GM12878 (cell line): ENCODE results near the gene CENPVL3. TPM values are rescaled to one million over a fixed set of nuclear protein-coding genes. Genes with fewer than 3 reads are reported as not detected.

Experiments used
- HCFC1 ChIP-seq: fragments of 150-350 bp; IDR thresholded peaks from 2 replicates; pipeline ENCODE4 v1.6.1; 2014; ENCODE audit warnings: low read length
- POLR2AphosphoS5 ChIP-seq: IDR thresholded peaks from 2 replicates; pipeline ENCODE4 v1.6.1; 2011; ENCODE audit warnings: mild to moderate bottlenecking, low read length, inconsistent platforms
- TAF1 ChIP-seq: IDR thresholded peaks from 2 replicates; pipeline ENCODE4 v1.6.1; 2011; ENCODE audit warnings: mild to moderate bottlenecking, low read depth, low read length, borderline replicate concordance
- ZNF622 ChIP-seq: fragments of 450-650 bp; IDR thresholded peaks from 2 replicates; pipeline ENCODE4 v1.6.1; 2017; ENCODE audit warnings: mild to moderate bottlenecking, inconsistent platforms
- polyA plus RNA-seq, 11 experiments: library from polyadenylated mRNA; depleted of rRNA in 4 of 11; unstranded in 6 of 11; stranded (reverse) in 5 of 11; fragments of >200 nt; fragmentation: Nextera tagmentation in 4 of 11; fragmentation: Illumina TruSeq in 1 of 11; extraction: Ambion mirVana in 4 of 11; extraction: Trizol in 1 of 11; gene quantifications; 1 replicate in 1 of 11; 2 replicates in 10 of 11; pipeline versions ENCODE4 v1.2.1 to v1.2.3, GENCODE V29; 2011 to 2016; ENCODE audit warnings: inconsistent platforms in 2 of 11, missing spikeins in 2 of 11, low read depth in 1 of 11
- total RNA-seq, 4 experiments: library from RNA; depleted of rRNA in 3 of 4; stranded (reverse); fragments of >200 nt in 3 of 4; fragmentation: Illumina TruSeq in 1 of 4; extraction: Trizol in 1 of 4; gene quantifications; 2 replicates each; pipeline versions ENCODE4 v1.2.1 to v1.2.3, GENCODE V29; 2013 to 2021
- TF ChIP-seq, protein P1 (sequence below): fragments of 450-650 bp; IDR thresholded peaks from 2 replicates; pipeline ENCODE4 v1.6.1; 2017; ENCODE audit warnings: mild to moderate bottlenecking, moderate library complexity
- TF ChIP-seq, protein P2 (sequence below): fragments of 450-650 bp; IDR thresholded peaks from 2 replicates; pipeline ENCODE4 v1.6.1; 2016; ENCODE audit warnings: mild to moderate bottlenecking
- TF ChIP-seq, protein P3 (sequence below): fragments of 450-650 bp; IDR thresholded peaks from 2 replicates; pipeline ENCODE4 v1.6.1; 2014; ENCODE audit warnings: mild to moderate bottlenecking

The CENPVL3 gene
- total and polyA plus RNA-seq, 10 of the 15 experiments (the other 5 are each of a cell fraction or from before 2014, with no cell fraction given) = not detected

DNA sequence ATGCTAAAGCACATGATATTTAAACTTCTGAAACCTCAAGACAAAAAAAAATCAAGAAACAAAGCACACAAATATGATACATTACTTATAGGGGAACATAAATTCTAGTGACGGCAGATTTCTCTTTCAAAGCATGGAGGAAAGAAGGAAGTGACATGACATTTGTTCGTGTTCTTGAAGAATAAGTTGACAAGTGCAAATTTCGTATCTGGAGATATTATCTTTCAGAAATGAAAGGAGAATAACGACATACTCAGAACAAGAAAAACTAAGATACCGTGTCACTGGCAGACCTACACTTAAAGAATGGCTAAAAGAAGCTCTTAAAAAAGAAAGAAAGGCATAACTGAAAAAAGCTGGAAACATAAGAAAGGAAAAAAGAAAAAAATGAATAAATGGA lies 47.3 kb upstream of the CENPVL3 start (continued):
- TF ChIP-seq, protein P1, sequence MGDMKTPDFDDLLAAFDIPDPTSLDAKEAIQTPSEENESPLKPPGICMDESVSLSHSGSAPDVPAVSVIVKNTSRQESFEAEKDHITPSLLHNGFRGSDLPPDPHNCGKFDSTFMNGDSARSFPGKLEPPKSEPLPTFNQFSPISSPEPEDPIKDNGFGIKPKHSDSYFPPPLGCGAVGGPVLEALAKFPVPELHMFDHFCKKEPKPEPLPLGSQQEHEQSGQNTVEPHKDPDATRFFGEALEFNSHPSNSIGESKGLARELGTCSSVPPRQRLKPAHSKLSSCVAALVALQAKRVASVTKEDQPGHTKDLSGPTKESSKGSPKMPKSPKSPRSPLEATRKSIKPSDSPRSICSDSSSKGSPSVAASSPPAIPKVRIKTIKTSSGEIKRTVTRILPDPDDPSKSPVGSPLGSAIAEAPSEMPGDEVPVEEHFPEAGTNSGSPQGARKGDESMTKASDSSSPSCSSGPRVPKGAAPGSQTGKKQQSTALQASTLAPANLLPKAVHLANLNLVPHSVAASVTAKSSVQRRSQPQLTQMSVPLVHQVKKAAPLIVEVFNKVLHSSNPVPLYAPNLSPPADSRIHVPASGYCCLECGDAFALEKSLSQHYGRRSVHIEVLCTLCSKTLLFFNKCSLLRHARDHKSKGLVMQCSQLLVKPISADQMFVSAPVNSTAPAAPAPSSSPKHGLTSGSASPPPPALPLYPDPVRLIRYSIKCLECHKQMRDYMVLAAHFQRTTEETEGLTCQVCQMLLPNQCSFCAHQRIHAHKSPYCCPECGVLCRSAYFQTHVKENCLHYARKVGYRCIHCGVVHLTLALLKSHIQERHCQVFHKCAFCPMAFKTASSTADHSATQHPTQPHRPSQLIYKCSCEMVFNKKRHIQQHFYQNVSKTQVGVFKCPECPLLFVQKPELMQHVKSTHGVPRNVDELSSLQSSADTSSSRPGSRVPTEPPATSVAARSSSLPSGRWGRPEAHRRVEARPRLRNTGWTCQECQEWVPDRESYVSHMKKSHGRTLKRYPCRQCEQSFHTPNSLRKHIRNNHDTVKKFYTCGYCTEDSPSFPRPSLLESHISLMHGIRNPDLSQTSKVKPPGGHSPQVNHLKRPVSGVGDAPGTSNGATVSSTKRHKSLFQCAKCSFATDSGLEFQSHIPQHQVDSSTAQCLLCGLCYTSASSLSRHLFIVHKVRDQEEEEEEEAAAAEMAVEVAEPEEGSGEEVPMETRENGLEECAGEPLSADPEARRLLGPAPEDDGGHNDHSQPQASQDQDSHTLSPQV = no peak
- no peak for TF ChIP-seq ZNF622
- TF ChIP-seq, protein P2, sequence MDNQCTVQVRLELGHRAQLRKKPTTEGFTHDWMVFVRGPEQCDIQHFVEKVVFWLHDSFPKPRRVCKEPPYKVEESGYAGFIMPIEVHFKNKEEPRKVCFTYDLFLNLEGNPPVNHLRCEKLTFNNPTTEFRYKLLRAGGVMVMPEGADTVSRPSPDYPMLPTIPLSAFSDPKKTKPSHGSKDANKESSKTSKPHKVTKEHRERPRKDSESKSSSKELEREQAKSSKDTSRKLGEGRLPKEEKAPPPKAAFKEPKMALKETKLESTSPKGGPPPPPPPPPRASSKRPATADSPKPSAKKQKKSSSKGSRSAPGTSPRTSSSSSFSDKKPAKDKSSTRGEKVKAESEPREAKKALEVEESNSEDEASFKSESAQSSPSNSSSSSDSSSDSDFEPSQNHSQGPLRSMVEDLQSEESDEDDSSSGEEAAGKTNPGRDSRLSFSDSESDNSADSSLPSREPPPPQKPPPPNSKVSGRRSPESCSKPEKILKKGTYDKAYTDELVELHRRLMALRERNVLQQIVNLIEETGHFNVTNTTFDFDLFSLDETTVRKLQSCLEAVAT = no peak
- TF ChIP-seq POLR2AphosphoS5 = no peak
- TF ChIP-seq TAF1 = no peak
- TF ChIP-seq, protein P3, sequence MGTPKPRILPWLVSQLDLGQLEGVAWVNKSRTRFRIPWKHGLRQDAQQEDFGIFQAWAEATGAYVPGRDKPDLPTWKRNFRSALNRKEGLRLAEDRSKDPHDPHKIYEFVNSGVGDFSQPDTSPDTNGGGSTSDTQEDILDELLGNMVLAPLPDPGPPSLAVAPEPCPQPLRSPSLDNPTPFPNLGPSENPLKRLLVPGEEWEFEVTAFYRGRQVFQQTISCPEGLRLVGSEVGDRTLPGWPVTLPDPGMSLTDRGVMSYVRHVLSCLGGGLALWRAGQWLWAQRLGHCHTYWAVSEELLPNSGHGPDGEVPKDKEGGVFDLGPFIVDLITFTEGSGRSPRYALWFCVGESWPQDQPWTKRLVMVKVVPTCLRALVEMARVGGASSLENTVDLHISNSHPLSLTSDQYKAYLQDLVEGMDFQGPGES = no peak
- TF ChIP-seq HCFC1 = no peak
- TF ChIP-seq, all 136 proteins: peak for 0
